Measurements from ENCODE around the gene PCP4L1.
"Not testable (repeated sequence)": the region's sequence is repeated elsewhere in the genome, so short reads cannot be mapped to it uniquely, and the experiment has no call there.

The PCP4L1 gene

GRCh38 chr1:161315841-161316674 lies 57.5 kb downstream of the PCP4L1 start:
- DNase-seq (ENCODE audit: low read depth), result not testable (repeated sequence)

GRCh38 chr1:161324020-161324419 lies 65.5 kb downstream of the PCP4L1 start:
- no peak for DNase-seq (ENCODE audit: low read depth)

- no peak for DNase-seq (ENCODE audit: low read depth)
Measured at GRCh38 chr1:161330346-161330745, 71.8 kb downstream of the PCP4L1 start.

GRCh38 chr1:161333166-161333565 lies 74.6 kb downstream of the PCP4L1 start:
- DNase-seq (ENCODE audit: low read depth), result no peak
